GM12865 (cell line): Measurements from ENCODE around the gene MBTPS1.

Source experiments
- DNase-seq: peaks from one replicate; pipeline ENCODE4 v3.0.0; 2010; ENCODE audit warnings: low read depth
- H3K4me3 ChIP-seq: 2 replicates; pipeline ENCODE4 v1.5.1; 2011; ENCODE audit warnings: mild to moderate bottlenecking, low read depth, low read length, control low read depth
- CTCF ChIP-seq: IDR thresholded peaks from 2 replicates; pipeline ENCODE4 v1.5.1; 2011; ENCODE audit warnings: low read length, control low read depth, low read depth, inconsistent platforms; ENCODE audit not compliant: insufficient read depth; ENCODE audit errors: missing control alignments

MBTPS1 gene

DNA sequence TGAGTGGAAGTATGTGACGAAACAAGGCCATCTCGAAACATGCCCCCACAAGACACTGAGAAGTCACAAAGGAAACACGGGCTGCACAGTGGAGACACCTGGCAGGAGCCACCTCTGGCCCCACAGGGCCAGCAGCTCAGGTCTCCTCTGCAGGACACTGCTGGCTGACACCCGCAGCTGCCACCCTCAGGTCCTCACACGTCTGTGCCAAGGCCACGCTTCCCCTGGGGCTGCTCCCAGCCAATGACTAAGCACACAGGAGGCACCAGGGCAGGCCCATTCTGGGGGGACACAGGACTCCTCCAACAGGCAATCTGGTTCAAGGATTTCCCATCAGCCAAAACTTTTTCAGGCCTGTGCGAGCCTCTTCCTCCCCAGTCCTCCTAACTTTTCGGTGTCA, 36.4 kb downstream of the MBTPS1 start:
- DNase-seq: no peak
- no peak for TF ChIP-seq CTCF
- no peak overlapping the region for H3K4me3 ChIP-seq

GRCh38 chr16:84079664-84080063, 37.1 kb downstream of the MBTPS1 start:
- H3K4me3 ChIP-seq: no peak overlapping the region
- TF ChIP-seq CTCF: no peak
- DNase-seq: no peak

DNA sequence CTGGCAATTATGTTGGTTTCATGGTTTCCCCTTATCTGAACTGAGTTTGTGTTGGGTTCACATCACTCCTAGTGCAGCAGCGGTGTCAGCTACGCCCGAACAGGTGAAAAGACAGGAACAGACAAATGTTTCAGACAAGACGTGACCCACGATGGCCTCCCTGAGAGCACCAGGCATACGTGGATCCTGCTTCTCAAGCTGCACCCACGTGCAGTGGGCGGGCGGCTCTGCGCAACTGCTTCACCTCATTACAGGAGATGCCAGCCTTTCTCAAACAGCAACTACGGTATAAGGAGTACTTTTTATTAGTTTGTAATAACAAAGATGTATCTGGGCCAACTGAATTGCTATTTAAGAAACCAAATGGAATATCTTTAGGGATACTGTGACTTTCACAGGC, 41.4 kb downstream of the MBTPS1 start:
- DNase-seq: no peak
- H3K4me3 ChIP-seq: no peak overlapping the region
- TF ChIP-seq CTCF: no peak

DNA sequence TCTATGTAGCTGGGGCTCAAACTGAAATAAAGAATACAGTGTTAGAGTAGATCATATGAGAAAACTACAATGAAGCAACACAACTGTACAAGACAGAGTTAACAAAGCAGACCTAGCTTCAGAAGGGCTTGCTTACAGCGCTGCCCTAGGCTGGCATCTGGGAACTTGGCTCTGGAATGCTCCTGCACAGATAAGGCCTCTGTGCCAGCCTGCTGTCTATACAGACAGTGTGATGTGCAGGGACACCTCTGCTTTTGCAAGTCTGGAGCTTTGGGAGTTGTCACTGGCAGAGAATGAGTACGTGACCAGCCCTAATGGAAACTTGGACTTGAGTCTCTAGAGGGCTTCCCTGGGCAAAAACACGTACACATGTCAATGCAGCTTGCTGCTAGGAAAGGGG, 42.0 kb downstream of the MBTPS1 start:
- H3K4me3 ChIP-seq: no peak overlapping the region
- no peak for DNase-seq
- TF ChIP-seq CTCF: no peak

DNA sequence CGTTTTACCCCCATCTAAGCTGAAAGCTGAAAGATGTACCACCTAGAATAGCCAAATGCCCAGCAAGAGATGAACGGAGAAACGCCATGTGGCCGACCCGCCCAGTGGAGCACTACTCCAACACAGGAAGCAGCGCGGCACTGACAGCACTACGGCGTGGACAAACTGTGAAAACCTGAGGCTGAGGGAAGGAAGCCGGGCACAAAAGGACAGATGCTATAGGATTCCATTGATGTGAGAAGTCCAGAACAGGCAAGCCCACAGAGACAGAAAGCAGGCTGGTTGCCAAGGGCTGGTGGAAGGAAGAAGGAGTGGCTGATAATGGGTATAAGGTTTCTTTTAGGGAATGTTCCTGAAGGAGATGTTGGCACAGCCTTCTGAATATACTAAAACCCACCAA, 44.7 kb downstream of the MBTPS1 start:
- no peak for TF ChIP-seq CTCF
- H3K4me3 ChIP-seq: no peak overlapping the region
- DNase-seq: no peak

- no peak for DNase-seq
- TF ChIP-seq CTCF: no peak
- no peak overlapping the region for H3K4me3 ChIP-seq
Measured at GRCh38 chr16:84071121-84071520, 45.6 kb downstream of the MBTPS1 start.

DNA sequence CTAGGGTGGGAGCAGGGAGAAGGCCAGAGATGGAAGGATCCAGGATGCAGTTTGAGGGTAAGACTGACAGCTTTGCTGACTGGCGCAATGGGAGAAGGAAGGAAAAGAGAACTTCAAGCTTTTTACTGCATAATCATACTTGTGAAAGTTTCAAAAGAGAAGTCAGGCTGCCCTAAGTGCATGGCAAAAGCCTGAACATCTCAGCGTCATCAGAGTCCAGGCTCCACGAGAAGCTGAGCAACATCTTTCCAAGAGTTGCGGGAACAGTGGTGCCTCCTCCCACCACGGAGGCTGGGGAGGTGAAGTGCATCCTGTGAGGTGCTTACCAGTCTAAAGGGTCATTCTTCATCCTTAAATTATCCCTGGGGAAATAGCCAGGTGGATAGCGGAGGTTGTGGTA, 47.2 kb downstream of the MBTPS1 start:
- H3K4me3 ChIP-seq: no peak overlapping the region
- no peak for DNase-seq
- no peak for TF ChIP-seq CTCF
